Naive B cell (primary cell): ENCODE measurements around the gene MAP1LC3A. TPM values are rescaled to one million over a fixed set of nuclear protein-coding genes. Genes with fewer than 3 reads are reported as not detected.

Experiments
- ATAC-seq, 2 donors: fragments of 150-1000 bp; cut with Tn5 transposase; 2 replicates each; pipeline ENCODE4 v1.10.0; 2021; ENCODE audit warnings: low read depth in 2 of 2, mild to moderate bottlenecking in 2 of 2, moderate library complexity in 2 of 2
- DNase-seq: peaks from one replicate; pipeline ENCODE4 v3.0.0; 2022
- H3K27ac Mint-ChIP-seq, 6 donors: one replicate each; pipeline ENCODE4 v1.8.0; 2020 to 2022; ENCODE audit warnings: mild to moderate bottlenecking in 6 of 6, mixed read lengths in 6 of 6, moderate library complexity in 5 of 6, inconsistent platforms in 2 of 6
- H3K27me3 Mint-ChIP-seq, 3 donors: one replicate each; pipeline ENCODE4 v1.8.0; 2021 to 2022; ENCODE audit warnings: mixed read lengths in 3 of 3, mild to moderate bottlenecking in 1 of 3
- H3K36me3 Mint-ChIP-seq, 2 donors: one replicate each; pipeline ENCODE4 v1.8.0; 2020 to 2022; ENCODE audit warnings: mixed read lengths in 2 of 2, inconsistent platforms in 1 of 2, mild to moderate bottlenecking in 1 of 2
- H3K4me1 Mint-ChIP-seq, 3 donors: one replicate each; pipeline ENCODE4 v1.8.0; 2020 to 2022; ENCODE audit warnings: mixed read lengths in 3 of 3, inconsistent platforms in 1 of 3, mild to moderate bottlenecking in 1 of 3, moderate library complexity in 1 of 3
- H3K4me3 Mint-ChIP-seq, 8 donors: one replicate each; pipeline ENCODE4 v1.8.0; 2020 to 2022; ENCODE audit warnings: mild to moderate bottlenecking in 8 of 8, mixed read lengths in 8 of 8, moderate library complexity in 8 of 8, inconsistent platforms in 2 of 8
- H3K9me3 Mint-ChIP-seq, 7 donors: one replicate each; pipeline ENCODE4 v1.8.0; 2020 to 2022; ENCODE audit warnings: mixed read lengths in 7 of 7, mild to moderate bottlenecking in 5 of 7, inconsistent platforms in 2 of 7, moderate library complexity in 1 of 7
- polyA plus RNA-seq, 6 donors: library from polyadenylated mRNA; unstranded; fragments of 300-500 nt; fragmentation: Illumina TruSeq; gene quantifications; one replicate each; pipeline ENCODE4 v1.2.3, GENCODE V29; 2021; ENCODE audit warnings: low read depth in 6 of 6

The MAP1LC3A gene
- polyA plus RNA-seq, 6 donors from 2014 or later: 0.49 to 3.5 (median 1.8) TPM

- ATAC-seq (no peak), DNase-seq (no peak)
- no peaks in the 10 kb centered on the region for H3K36me3 Mint-ChIP-seq
- H3K27me3 Mint-ChIP-seq: no peaks in the 10 kb centered on the region
- H3K4me3 Mint-ChIP-seq: no peak overlapping the region
- H3K27ac Mint-ChIP-seq: peak overlapping the region in 2 of 6 donors; percentile 6 to 15
- H3K9me3 Mint-ChIP-seq: no peaks in the 10 kb centered on the region
- peaks cover 0 to 1% (median 0%) of the 10 kb centered on the region in 3 donors for H3K4me1 Mint-ChIP-seq
Measured at GRCh38 chr20:34595377-34596184, 37.1 kb downstream of the MAP1LC3A start.

- ATAC-seq (no peak), DNase-seq (no peak)
- H3K27me3 Mint-ChIP-seq: no peaks in the 10 kb centered on the region
- H3K9me3 Mint-ChIP-seq: no peaks in the 10 kb centered on the region
- H3K4me1 Mint-ChIP-seq: peaks cover 0 to 5% (median 0%) of the 10 kb centered on the region in 3 donors
- H3K4me3 Mint-ChIP-seq: no peak overlapping the region
- H3K27ac Mint-ChIP-seq: peak overlapping the region in 2 of 6 donors; percentile 4 to 76
- H3K36me3 Mint-ChIP-seq: no peaks in the 10 kb centered on the region
Measured at GRCh38 chr20:34600892-34601653, 42.6 kb downstream of the MAP1LC3A start.

GRCh38 chr20:34604980-34605788 lies 46.7 kb downstream of the MAP1LC3A start:
- Mint-ChIP-seq H3K4me1 (peaks cover 11 to 15% (median 13%) of the 10 kb centered on the region in 3 donors), H3K27ac (peak overlapping the region in 1 of 6 donors; percentile 77), H3K27me3 (no peaks in the 10 kb centered on the region), H3K9me3 (peaks cover 0 to 7% (median 5%) of the 10 kb centered on the region in 7 donors), H3K36me3 (peaks cover 8 to 10% of the 10 kb centered on the region in 2 donors), H3K4me3 (no peak overlapping the region)
- ATAC-seq (no peak), DNase-seq (no peak)

GRCh38 chr20:34607066-34607465 lies 48.5 kb downstream of the MAP1LC3A start:
- Mint-ChIP-seq H3K27ac (no peak overlapping the region), H3K4me1 (peaks cover 13 to 23% (median 23%) of the 10 kb centered on the region in 3 donors), H3K9me3 (peaks cover 0 to 14% (median 8%) of the 10 kb centered on the region in 7 donors), H3K4me3 (no peak overlapping the region), H3K36me3 (peaks cover 11 to 14% of the 10 kb centered on the region in 2 donors), H3K27me3 (no peaks in the 10 kb centered on the region)
- ATAC-seq (no peak), DNase-seq (no peak)

Other genes starting within 250 kb of the MAP1LC3A start
- 10 to 100 TPM in 5 of 6 donors, 1 to 10 TPM in 1; 8.1 to 36.0 (median 25.3) TPM for gene ITCH, start 195.4 kb upstream of the MAP1LC3A start, polyA plus RNA-seq
- 100 to 1,000 TPM; 216 to 265 (median 253) TPM for gene DYNLRB1, start 42.3 kb upstream of the MAP1LC3A start, polyA plus RNA-seq
- gene PIGU, start 118.4 kb downstream of the MAP1LC3A start, polyA plus RNA-seq: 10 to 100 TPM; 14.4 to 24.3 (median 22.5) TPM
- gene TP53INP2, start 145.6 kb downstream of the MAP1LC3A start, polyA plus RNA-seq: 1 to 10 TPM in 4 of 6 donors, under 1 TPM in 2; 0.57 to 1.7 (median 1.2) TPM